NCI-H345 (cell line): ENCODE measurements around the gene ACSM6.

Experiments
- DNase-seq: peaks from one replicate; lab custom pipeline; 2025; lab: John Stamatoyannopoulos, UW

The ACSM6 gene

DNA sequence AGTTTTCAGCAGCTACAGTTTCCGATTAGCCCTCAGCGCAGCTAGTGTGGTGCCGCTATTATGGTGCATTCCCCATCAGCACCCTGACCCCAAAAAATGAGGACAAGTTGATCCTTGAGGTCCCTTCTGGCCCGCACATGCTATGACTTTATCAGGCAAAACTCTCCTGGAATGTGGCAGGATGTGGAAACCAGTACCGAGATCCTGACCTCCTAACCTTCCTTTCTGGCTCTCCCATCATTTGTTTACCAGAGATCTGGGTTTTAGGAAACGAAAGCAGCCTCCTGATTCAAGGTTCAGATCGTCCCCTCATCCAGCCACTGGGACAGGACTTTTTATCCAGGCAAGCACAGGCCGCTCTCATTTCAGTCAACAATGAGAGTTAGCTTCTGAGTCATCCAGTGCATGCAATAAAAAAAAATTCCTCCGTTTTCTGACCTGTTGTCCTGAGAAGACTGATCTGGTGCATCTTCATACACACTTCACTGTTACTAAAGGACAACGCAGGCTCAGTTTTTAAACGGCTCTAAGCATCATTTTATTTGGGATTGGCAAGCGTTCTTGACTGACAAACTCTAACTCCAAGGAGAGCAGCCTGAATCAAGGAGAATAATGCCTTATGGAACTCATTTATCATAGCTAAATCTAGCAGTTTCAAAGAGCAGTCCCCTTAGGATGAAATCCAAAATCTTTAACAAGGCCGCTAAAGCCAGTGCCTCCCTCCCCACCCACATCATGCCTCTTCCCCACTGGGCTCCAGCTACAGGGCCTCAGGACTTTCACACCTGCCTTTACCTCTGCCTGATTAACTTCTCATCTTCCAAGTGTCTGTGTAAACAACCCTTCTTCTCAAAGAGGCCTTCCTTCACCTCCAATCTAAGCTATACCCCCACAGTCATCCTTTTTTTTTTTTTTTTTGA is 79.6 kb downstream of the ACSM6 start:
- no peak for DNase-seq

DNA sequence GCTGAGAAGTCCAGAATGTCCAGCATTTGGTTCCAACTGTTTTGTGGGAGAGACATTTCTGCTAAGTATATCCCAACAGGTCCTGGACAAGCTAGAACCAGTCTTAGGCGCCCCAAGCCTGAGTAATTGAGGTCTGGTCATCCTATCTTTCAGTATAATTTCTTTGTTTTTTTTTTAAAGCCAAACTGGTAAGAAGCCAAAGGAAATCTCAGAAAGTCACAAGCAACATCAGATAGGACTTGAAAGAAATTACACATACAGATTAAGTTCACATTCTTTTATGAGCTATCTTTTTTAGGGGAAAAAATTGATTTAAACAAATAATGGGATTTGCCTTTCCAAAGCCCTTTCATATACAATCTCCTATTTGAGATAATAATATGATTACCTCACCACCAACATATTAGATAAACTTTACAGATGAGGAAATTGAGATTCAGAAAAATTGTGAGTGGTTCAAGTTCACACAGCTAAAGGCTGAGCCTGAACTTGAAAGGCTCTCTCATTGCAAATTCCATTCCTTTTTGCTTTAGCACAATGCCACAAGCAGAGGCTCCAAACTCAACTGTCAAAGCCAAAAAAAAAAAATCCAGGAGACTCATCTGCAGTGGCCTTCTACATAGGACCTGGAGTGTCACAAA is 81.8 kb downstream of the ACSM6 start:
- no peak for DNase-seq

DNA sequence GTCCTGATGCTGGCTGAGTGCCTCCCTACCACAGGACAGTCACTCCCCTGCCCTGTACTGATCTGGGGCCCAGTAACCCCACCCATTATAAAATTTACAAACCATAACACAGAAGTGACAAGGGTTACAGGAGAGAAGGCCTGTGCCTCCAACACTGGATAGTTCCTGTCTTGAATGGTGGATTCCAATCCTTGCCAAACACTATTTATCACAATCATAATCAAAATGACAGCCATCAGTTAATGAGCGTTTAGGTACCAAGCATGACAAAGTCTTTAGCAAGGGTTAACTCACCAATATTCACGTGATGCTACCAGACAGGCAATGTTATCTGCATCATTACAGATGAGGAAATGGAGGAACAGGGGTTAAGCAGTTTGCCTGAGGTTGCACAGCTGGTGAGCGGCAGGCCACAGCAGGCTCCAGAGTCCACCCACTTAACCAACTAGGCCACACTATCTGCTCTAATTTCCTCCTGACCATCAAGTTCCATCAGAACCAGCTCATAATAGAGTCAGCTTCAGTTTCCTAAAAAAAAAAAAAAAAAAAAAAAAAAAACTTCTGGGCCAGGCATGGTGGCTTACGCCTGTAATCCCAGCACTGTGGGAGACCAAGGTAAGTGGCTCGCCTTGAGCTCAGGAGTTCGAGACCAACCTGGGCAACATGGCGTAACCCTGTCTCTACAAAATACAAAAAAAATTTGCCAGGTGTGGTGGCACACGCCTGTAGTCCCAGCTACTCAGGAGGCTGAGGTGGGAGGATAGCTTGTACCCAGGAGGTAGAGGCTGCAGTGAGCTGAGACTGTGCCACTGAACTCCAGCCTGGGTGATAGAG is 82.5 kb downstream of the ACSM6 start:
- no peak for DNase-seq

DNA sequence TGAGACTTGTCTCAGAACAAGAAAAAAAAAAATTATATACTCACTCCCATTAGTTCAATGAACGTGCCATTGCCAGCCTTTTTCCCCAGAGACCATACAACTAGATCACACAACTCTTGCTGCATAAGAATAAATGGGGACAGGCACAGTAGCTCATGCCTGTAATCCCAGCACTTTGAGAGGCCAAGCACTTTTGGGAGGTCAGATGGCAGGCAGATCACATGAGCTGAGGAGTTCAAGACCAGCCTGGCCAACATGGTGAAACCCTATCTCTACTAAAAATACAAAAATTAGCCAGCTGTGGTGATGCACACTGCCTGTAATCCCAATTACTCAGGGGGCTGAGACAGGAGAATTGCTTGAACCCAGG is 83.1 kb downstream of the ACSM6 start:
- DNase-seq: no peak

DNA sequence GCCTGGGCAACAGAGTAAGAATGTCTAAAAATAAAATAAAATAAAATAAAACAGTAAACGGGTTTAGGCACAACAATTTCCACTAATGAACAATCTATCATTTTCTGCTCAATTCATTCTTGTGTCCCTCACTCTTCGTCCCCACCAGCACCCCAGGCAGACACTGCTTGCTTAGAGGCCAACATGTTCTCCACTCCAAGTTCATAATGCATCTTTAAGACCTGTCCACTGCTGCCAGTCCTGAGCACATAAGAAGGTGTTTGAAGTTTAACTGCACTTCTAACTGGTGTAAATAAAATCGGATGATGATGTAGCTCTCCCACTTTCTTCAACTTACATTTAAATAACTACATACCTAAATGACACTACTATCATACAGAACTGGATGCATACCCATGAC is 83.6 kb downstream of the ACSM6 start:
- no peak for DNase-seq
